ENCODE measurements around the gene SLC22A23.

Gene SLC22A23

DNA sequence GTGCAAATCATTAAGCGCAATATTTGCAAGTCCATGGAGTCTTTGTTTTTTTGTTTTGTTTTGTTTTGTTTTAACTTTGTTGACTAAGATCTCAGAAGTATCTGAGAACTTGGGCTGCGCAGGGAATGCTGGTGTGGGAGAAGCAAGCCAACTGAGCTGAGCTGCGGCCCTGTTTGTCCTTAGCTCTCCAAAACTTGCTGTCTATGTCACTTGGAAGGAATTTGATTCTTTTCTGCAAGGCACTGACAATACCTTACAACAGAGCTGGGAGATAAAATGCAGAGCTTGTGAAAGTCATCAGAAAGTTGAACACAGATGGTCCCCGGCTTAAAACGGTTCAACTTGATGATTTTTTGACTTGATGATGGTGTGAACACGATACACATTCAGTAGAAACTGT lies 5.4 kb downstream of the SLC22A23 start:
- TF ChIP-seq ZNF384 (IDR thresholded peaks at IDR 0.05): no peak
- TF ChIP-seq FOXM1 (IDR thresholded peaks at IDR 0.05; ENCODE audit: borderline replicate concordance): no peak
- TF ChIP-seq SUZ12 (IDR thresholded peaks at IDR 0.05): no peak
- TF ChIP-seq, protein P1, sequence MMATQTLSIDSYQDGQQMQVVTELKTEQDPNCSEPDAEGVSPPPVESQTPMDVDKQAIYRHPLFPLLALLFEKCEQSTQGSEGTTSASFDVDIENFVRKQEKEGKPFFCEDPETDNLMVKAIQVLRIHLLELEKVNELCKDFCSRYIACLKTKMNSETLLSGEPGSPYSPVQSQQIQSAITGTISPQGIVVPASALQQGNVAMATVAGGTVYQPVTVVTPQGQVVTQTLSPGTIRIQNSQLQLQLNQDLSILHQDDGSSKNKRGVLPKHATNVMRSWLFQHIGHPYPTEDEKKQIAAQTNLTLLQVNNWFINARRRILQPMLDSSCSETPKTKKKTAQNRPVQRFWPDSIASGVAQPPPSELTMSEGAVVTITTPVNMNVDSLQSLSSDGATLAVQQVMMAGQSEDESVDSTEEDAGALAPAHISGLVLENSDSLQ (IDR thresholded peaks at IDR 0.05): no peak
- TF ChIP-seq TARDBP (IDR thresholded peaks at IDR 0.05): no peak
- no peak for TF ChIP-seq BHLHE40 (IDR thresholded peaks at IDR 0.05; ENCODE audit: borderline replicate concordance)
- no peak for TF ChIP-seq L3MBTL2 (conservative IDR thresholded peaks at IDR 0.05)
- TF ChIP-seq LEF1 (IDR thresholded peaks at IDR 0.05; ENCODE audit: borderline replicate concordance): no peak
- TF ChIP-seq FOXK2 (IDR thresholded peaks at IDR 0.05): no peak
- no peak for TF ChIP-seq ARNT (IDR thresholded peaks at IDR 0.05)
- no peak for TF ChIP-seq ELF4 (IDR thresholded peaks at IDR 0.05)
- TF ChIP-seq FOXA1 (IDR thresholded peaks at IDR 0.05): no peak
- no peak for TF ChIP-seq NFRKB (IDR thresholded peaks at IDR 0.05)
- no peak for TF ChIP-seq HDGF (IDR thresholded peaks at IDR 0.05; ENCODE audit: borderline replicate concordance)
- no peak for TF ChIP-seq CTBP1 (IDR thresholded peaks at IDR 0.05; ENCODE audit: borderline replicate concordance)
- no peak for TF ChIP-seq SP1 (IDR thresholded peaks at IDR 0.05)
- no peak for DNase-seq (ENCODE audit: extremely low spot score)
- CTCF ChIA-PET: no interaction called here
- POLR2A ChIA-PET: no interaction called here

DNA sequence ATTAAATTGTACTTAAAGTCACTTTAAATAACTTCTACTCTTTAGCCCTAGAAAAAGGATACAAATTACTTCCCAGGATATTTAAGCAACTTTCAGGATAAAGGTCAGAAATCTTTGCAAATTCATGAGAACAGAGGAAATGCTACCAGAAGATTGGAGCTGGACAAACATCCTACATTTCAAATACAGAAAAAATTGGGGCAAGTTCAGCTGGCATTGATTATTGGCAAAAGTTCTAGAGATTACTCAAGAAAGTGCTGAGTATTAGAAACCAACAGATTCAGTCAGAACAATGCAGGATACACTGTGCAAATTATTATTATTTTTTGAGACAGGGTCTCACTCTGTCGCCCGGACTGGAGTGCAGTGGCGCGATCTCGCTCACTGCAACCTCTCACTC lies 6.0 kb downstream of the SLC22A23 start:
- ChIA-PET POLR2A (no interaction called here), CTCF (no interaction called here)
- DNase-seq (ENCODE audit: extremely low spot score): no peak
- no peak for TF ChIP-seq NFRKB (IDR thresholded peaks at IDR 0.05)
- TF ChIP-seq LEF1 (IDR thresholded peaks at IDR 0.05; ENCODE audit: borderline replicate concordance): no peak
- no peak for TF ChIP-seq FOXA1 (IDR thresholded peaks at IDR 0.05)
- TF ChIP-seq CTBP1 (IDR thresholded peaks at IDR 0.05; ENCODE audit: borderline replicate concordance): no peak

- ChIA-PET CTCF (no interaction called here), POLR2A (no interaction called here)
- no peak for DNase-seq (ENCODE audit: extremely low spot score)
- TF ChIP-seq ARNT (IDR thresholded peaks at IDR 0.05): no peak
- no peak for TF ChIP-seq L3MBTL2 (conservative IDR thresholded peaks at IDR 0.05)
- no peak for TF ChIP-seq HDGF (IDR thresholded peaks at IDR 0.05; ENCODE audit: borderline replicate concordance)
- no peak for TF ChIP-seq NFRKB (IDR thresholded peaks at IDR 0.05)
- TF ChIP-seq, protein P1 (IDR thresholded peaks at IDR 0.05): no peak
- no peak for TF ChIP-seq SUZ12 (IDR thresholded peaks at IDR 0.05)
Measured at GRCh38 chr6:3449750-3450305, 7.0 kb downstream of the SLC22A23 start.

GRCh38 chr6:3449321-3449720 lies 7.5 kb downstream of the SLC22A23 start:
- ChIA-PET POLR2A (no interaction called here), CTCF (no interaction called here)

DNA sequence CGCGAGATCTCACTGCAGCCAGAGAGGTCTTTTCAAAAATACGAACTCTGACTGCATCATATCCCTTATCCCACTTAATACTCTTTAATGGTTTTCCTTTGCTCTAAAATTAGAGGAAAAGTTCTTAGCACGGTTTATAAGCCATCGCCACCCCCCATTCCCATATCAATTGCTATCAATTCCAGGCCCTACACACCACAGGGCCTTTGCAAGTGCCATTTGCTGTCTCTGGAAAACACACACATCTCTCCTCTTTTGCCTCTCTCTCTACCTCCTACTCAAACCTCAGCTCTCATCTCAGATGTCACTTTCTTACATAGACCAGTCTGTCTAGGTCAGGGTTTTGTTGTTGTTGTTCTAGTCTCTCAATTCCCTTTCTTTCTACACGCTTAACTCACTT lies 9.8 kb downstream of the SLC22A23 start:
- ChIA-PET CTCF (no interaction called here), POLR2A (no interaction called here)
- no peak for TF ChIP-seq ZNF384 (IDR thresholded peaks at IDR 0.05)
- no peak for TF ChIP-seq HDGF (IDR thresholded peaks at IDR 0.05; ENCODE audit: borderline replicate concordance)
- no peak for TF ChIP-seq SUZ12 (IDR thresholded peaks at IDR 0.05)
- TF ChIP-seq CTBP1 (IDR thresholded peaks at IDR 0.05; ENCODE audit: borderline replicate concordance): no peak
- TF ChIP-seq ELF4 (IDR thresholded peaks at IDR 0.05): no peak
- TF ChIP-seq FOXK2 (IDR thresholded peaks at IDR 0.05): no peak
- TF ChIP-seq FOXA1 (IDR thresholded peaks at IDR 0.05): no peak
- TF ChIP-seq FOXM1 (IDR thresholded peaks at IDR 0.05; ENCODE audit: borderline replicate concordance): no peak
- no peak for TF ChIP-seq BHLHE40 (IDR thresholded peaks at IDR 0.05; ENCODE audit: borderline replicate concordance)
- no peak for TF ChIP-seq SP1 (IDR thresholded peaks at IDR 0.05)
- no peak for DNase-seq (ENCODE audit: extremely low spot score)

More at GRCh38 chr6:3449321-3449720, 7.5 kb downstream of the SLC22A23 start:
- DNase-seq (ENCODE audit: extremely low spot score): no peak
- TF ChIP-seq ARNT (IDR thresholded peaks at IDR 0.05): no peak
- no peak for TF ChIP-seq TARDBP (IDR thresholded peaks at IDR 0.05)
- no peak for TF ChIP-seq FOXK2 (IDR thresholded peaks at IDR 0.05)
- no peak for TF ChIP-seq CTBP1 (IDR thresholded peaks at IDR 0.05; ENCODE audit: borderline replicate concordance)

GRCh38 chr6:3446184-3446583 lies 10.7 kb downstream of the SLC22A23 start:
- CTCF ChIA-PET: interaction anchor here (0.6 kb wide), 1 partner anchor 1086 kb away, joined by 4 read pairs; no protein-coding TSS in a partner anchor
- TF ChIP-seq HDGF (IDR thresholded peaks at IDR 0.05; ENCODE audit: borderline replicate concordance) (no peak), CTBP1 (IDR thresholded peaks at IDR 0.05; ENCODE audit: borderline replicate concordance) (no peak), SUZ12 (IDR thresholded peaks at IDR 0.05) (no peak), ELF4 (IDR thresholded peaks at IDR 0.05) (no peak), L3MBTL2 (conservative IDR thresholded peaks at IDR 0.05) (no peak), FOXA1 (IDR thresholded peaks at IDR 0.05) (no peak), FOXK2 (IDR thresholded peaks at IDR 0.05) (no peak), FOXM1 (IDR thresholded peaks at IDR 0.05; ENCODE audit: borderline replicate concordance) (no peak), SP1 (IDR thresholded peaks at IDR 0.05) (no peak), ARNT (IDR thresholded peaks at IDR 0.05) (no peak), TARDBP (IDR thresholded peaks at IDR 0.05) (no peak), ZNF384 (IDR thresholded peaks at IDR 0.05) (no peak)
- TF ChIP-seq, protein P1 (IDR thresholded peaks at IDR 0.05): no peak
- POLR2A ChIA-PET: no interaction called here

More at GRCh38 chr6:3446184-3446583, 10.7 kb downstream of the SLC22A23 start:
- no peak for DNase-seq (ENCODE audit: extremely low spot score)

Data from HEK293T (cell line).